ENCODE results near the gene KRTAP19-2. TPM values are rescaled to one million over a fixed set of nuclear protein-coding genes. Genes with fewer than 3 reads are reported as not detected.
A peak's percentile ranks its signal among the peaks of the same experiment; 100 is the strongest.

The KRTAP19-2 gene
- total and polyA plus RNA-seq, 12 donors, result not detected

- Histone ChIP-seq H3K27ac (no peak within 1 kb of the TSS), H3K27me3 (no peaks in the 10 kb centered on the region), H3K4me3 (peak within 1 kb of the TSS in 1 of 4 donors; percentile 14), H3K36me3 (replicated peaks in 1 of 2) (no peaks in the 10 kb centered on the region), H3K4me1 (replicated peaks in 1 of 2) (no peaks in the 10 kb centered on the region), H3K9me3 (replicated peaks in 1 of 3) (peaks cover 0 to 5% (median 0%) of the 10 kb centered on the region in 3 donors)
- WGBS, 4 donors, result 58 to 72% (median 68%) methylated on average over 4 of the region's 4 CpGs
- intact Hi-C loops (cut with DNase I), result no loop called here
- TF ChIP-seq POLR2A (IDR thresholded peaks at IDR 0.05) (no peak), CTCF (IDR thresholded peaks at IDR 0.05) (no peak)
- no peak for DNase-seq
Observed at GRCh38 chr21:30497065-30497464, 9.8 kb upstream of the KRTAP19-2 start, which contains the start of gene KRTAP19-4. Gene KRTAP19-4 (minus strand): TSS chr21:30497165. CDS start chr21:30497110, 55 bp downstream.

- intact Hi-C loops (cut with DNase I), result no loop called here
- Histone ChIP-seq H3K36me3 (replicated peaks in 1 of 2) (no peaks in the 10 kb centered on the region), H3K27ac (no peak within 1 kb of the TSS), H3K9me3 (replicated peaks in 1 of 3) (peaks cover 0 to 5% (median 0%) of the 10 kb centered on the region in 3 donors), H3K4me3 (no peak within 1 kb of the TSS), H3K27me3 (no peaks in the 10 kb centered on the region), H3K4me1 (replicated peaks in 1 of 2) (no peaks in the 10 kb centered on the region)
- TF ChIP-seq POLR2A (IDR thresholded peaks at IDR 0.05), result no peak
- no peak for TF ChIP-seq CTCF (IDR thresholded peaks at IDR 0.05)
- no peak for DNase-seq
- WGBS, 4 donors, result 70 to 86% (median 76%) methylated on average over 2 of the region's 2 CpGs
Observed at GRCh38 chr21:30491963-30492428, 4.8 kb upstream of the KRTAP19-2 start, which contains the start of gene KRTAP19-3. Gene KRTAP19-3 (minus strand): TSS chr21:30492013. CDS start chr21:30491957, 56 bp downstream.

GRCh38 chr21:30486180-30486579 lies 1.1 kb downstream of the KRTAP19-2 start:
- Histone ChIP-seq H3K27me3 (no peaks in the 10 kb centered on the region), H3K9me3 (replicated peaks in 1 of 3) (no peaks in the 10 kb centered on the region), H3K4me3 (no peak overlapping the region), H3K27ac (no peak overlapping the region), H3K36me3 (replicated peaks in 1 of 2) (no peaks in the 10 kb centered on the region), H3K4me1 (replicated peaks in 1 of 2) (no peaks in the 10 kb centered on the region)
- WGBS, 4 donors, result 42 to 79% (median 74%) methylated on average over 2 of the region's 2 CpGs
- no peak for DNase-seq
- TF ChIP-seq POLR2A (IDR thresholded peaks at IDR 0.05) (no peak), CTCF (IDR thresholded peaks at IDR 0.05) (no peak)
- intact Hi-C loops (cut with DNase I), result no loop called here

- TF ChIP-seq POLR2A (IDR thresholded peaks at IDR 0.05), result no peak
- TF ChIP-seq CTCF (IDR thresholded peaks at IDR 0.05), result no peak
- H3K36me3 ChIP-seq (replicated peaks in 1 of 2), result no peaks in the 10 kb centered on the region
- no peak overlapping the region for H3K4me3 ChIP-seq
- DNase-seq, result no peak
- no peaks in the 10 kb centered on the region for H3K4me1 ChIP-seq (replicated peaks in 1 of 2)
- no peaks in the 10 kb centered on the region for H3K27me3 ChIP-seq
- WGBS, 4 donors, result 71 to 78% (median 72%) methylated on average over 2 of the region's 2 CpGs
- no peaks in the 10 kb centered on the region for H3K9me3 ChIP-seq (replicated peaks in 1 of 3)
- intact Hi-C loops (cut with DNase I), result no loop called here
- no peak overlapping the region for H3K27ac ChIP-seq
Observed at GRCh38 chr21:30482130-30482529, 5.1 kb downstream of the KRTAP19-2 start.

Data from adrenal gland (tissue), 12 donors.